Mononuclear cell (primary cell): ENCODE results near the gene FERMT1. TPM values are rescaled to one million over a fixed set of nuclear protein-coding genes. Genes with fewer than 3 reads are reported as not detected.

Source experiments
- H3K27me3 ChIP-seq: 2 replicates; pipeline ENCODE4 v1.6.0; 2011; ENCODE audit warnings: low read length, control low read depth; ENCODE audit not compliant: insufficient read depth
- H3K4me1 ChIP-seq: 2 replicates; pipeline ENCODE4 v1.5.1; 2011; ENCODE audit warnings: mild to moderate bottlenecking, low read length, control low read depth; ENCODE audit not compliant: insufficient read depth
- H3K4me3 ChIP-seq: 2 replicates; pipeline ENCODE4 v1.5.1; 2011; ENCODE audit warnings: mild to moderate bottlenecking, low read length, moderate library complexity
- H3K9me3 ChIP-seq: 2 replicates; pipeline ENCODE4 v1.5.1; 2011; ENCODE audit warnings: low read depth, mild to moderate bottlenecking, control low read depth, low read length
- total RNA-seq: library from RNA; depleted of rRNA; stranded (reverse); fragments of >200 nt; gene quantifications from one replicate; pipeline ENCODE4 v1.2.3, GENCODE V29; 2012

The FERMT1 gene
- total RNA-seq, 1 donor: under 0.01 TPM

GRCh38 chr20:6099819-6100218 is 23.0 kb downstream of the FERMT1 start:
- Histone ChIP-seq H3K27me3 (no peaks in the 10 kb centered on the region), H3K9me3 (no peaks in the 10 kb centered on the region), H3K4me1 (no peaks in the 10 kb centered on the region), H3K4me3 (no peak overlapping the region)

- peaks cover 11% of the 10 kb centered on the region for H3K4me1 ChIP-seq
- H3K9me3 ChIP-seq: no peaks in the 10 kb centered on the region
- H3K27me3 ChIP-seq: no peaks in the 10 kb centered on the region
- no peak overlapping the region for H3K4me3 ChIP-seq
Observed at GRCh38 chr20:6095409-6095808, 27.4 kb downstream of the FERMT1 start.

GRCh38 chr20:6094565-6094964 is 28.3 kb downstream of the FERMT1 start:
- H3K4me3 ChIP-seq: no peak overlapping the region
- H3K9me3 ChIP-seq: no peaks in the 10 kb centered on the region
- H3K4me1 ChIP-seq: peaks cover 11% of the 10 kb centered on the region
- H3K27me3 ChIP-seq: no peaks in the 10 kb centered on the region

- Histone ChIP-seq H3K4me3 (no peak overlapping the region), H3K4me1 (peaks cover 11% of the 10 kb centered on the region), H3K27me3 (no peaks in the 10 kb centered on the region), H3K9me3 (no peaks in the 10 kb centered on the region)
Observed at GRCh38 chr20:6094063-6094462, 28.8 kb downstream of the FERMT1 start.

- H3K4me3 ChIP-seq: no peak overlapping the region
- no peaks in the 10 kb centered on the region for H3K9me3 ChIP-seq
- no peaks in the 10 kb centered on the region for H3K27me3 ChIP-seq
- peaks cover 11% of the 10 kb centered on the region for H3K4me1 ChIP-seq
Observed at GRCh38 chr20:6091661-6092060, 31.2 kb downstream of the FERMT1 start.

GRCh38 chr20:6086868-6087267 is 36.0 kb downstream of the FERMT1 start:
- Histone ChIP-seq H3K4me3 (no peak overlapping the region), H3K4me1 (peaks cover 3% of the 10 kb centered on the region)

GRCh38 chr20:6083926-6084325 is 38.9 kb downstream of the FERMT1 start:
- Histone ChIP-seq H3K4me3 (no peak overlapping the region), H3K27me3 (no peaks in the 10 kb centered on the region), H3K4me1 (no peaks in the 10 kb centered on the region), H3K9me3 (no peaks in the 10 kb centered on the region)

More at GRCh38 chr20:6086868-6087267, 36.0 kb downstream of the FERMT1 start:
- Histone ChIP-seq H3K9me3 (no peaks in the 10 kb centered on the region), H3K27me3 (no peaks in the 10 kb centered on the region)

- Histone ChIP-seq H3K27me3 (no peaks in the 10 kb centered on the region), H3K4me1 (no peaks in the 10 kb centered on the region), H3K4me3 (no peak overlapping the region), H3K9me3 (no peaks in the 10 kb centered on the region)
Observed at GRCh38 chr20:6081236-6081635, 41.6 kb downstream of the FERMT1 start.

GRCh38 chr20:6079016-6079415 is 43.8 kb downstream of the FERMT1 start:
- no peak overlapping the region for H3K4me3 ChIP-seq
- H3K27me3 ChIP-seq: no peaks in the 10 kb centered on the region
- H3K9me3 ChIP-seq: no peaks in the 10 kb centered on the region

GRCh38 chr20:6075428-6076219 is 47.2 kb downstream of the FERMT1 start:
- no peaks in the 10 kb centered on the region for H3K9me3 ChIP-seq
- H3K4me1 ChIP-seq: no peaks in the 10 kb centered on the region
- no peak overlapping the region for H3K4me3 ChIP-seq
- H3K27me3 ChIP-seq: no peaks in the 10 kb centered on the region

More at GRCh38 chr20:6079016-6079415, 43.8 kb downstream of the FERMT1 start:
- H3K4me1 ChIP-seq: no peaks in the 10 kb centered on the region

GRCh38 chr20:6074784-6075183 is 48.0 kb downstream of the FERMT1 start:
- Histone ChIP-seq H3K9me3 (no peaks in the 10 kb centered on the region), H3K27me3 (no peaks in the 10 kb centered on the region), H3K4me1 (no peaks in the 10 kb centered on the region), H3K4me3 (no peak overlapping the region)

GRCh38 chr20:6074145-6074561 is 48.7 kb downstream of the FERMT1 start:
- Histone ChIP-seq H3K27me3 (no peaks in the 10 kb centered on the region), H3K4me1 (no peaks in the 10 kb centered on the region), H3K9me3 (no peaks in the 10 kb centered on the region), H3K4me3 (no peak overlapping the region)

GRCh38 chr20:6070829-6071695 is 51.8 kb downstream of the FERMT1 start:
- no peaks in the 10 kb centered on the region for H3K27me3 ChIP-seq
- H3K4me1 ChIP-seq: no peaks in the 10 kb centered on the region
- no peak overlapping the region for H3K4me3 ChIP-seq
- H3K9me3 ChIP-seq: no peaks in the 10 kb centered on the region

GRCh38 chr20:6069669-6070068 is 53.2 kb downstream of the FERMT1 start:
- no peaks in the 10 kb centered on the region for H3K4me1 ChIP-seq
- H3K4me3 ChIP-seq: no peak overlapping the region
- no peaks in the 10 kb centered on the region for H3K9me3 ChIP-seq
- H3K27me3 ChIP-seq: no peaks in the 10 kb centered on the region

GRCh38 chr20:6067763-6068318 is 55.0 kb downstream of the FERMT1 start:
- Histone ChIP-seq H3K4me3 (no peak overlapping the region), H3K9me3 (no peaks in the 10 kb centered on the region), H3K4me1 (no peaks in the 10 kb centered on the region), H3K27me3 (no peaks in the 10 kb centered on the region)
